AG10803 (cell line): Measurements from ENCODE around the gene ILKAP.
A peak's percentile ranks its signal among the peaks of the same experiment; 100 is the strongest.

ENCODE experiments used
- DNase-seq: peaks from one replicate; pipeline ENCODE4 v3.0.0; 2010; ENCODE audit warnings: low read depth
- H3K4me3 ChIP-seq: 2 replicates; pipeline ENCODE4 v1.5.1; 2011; ENCODE audit warnings: mild to moderate bottlenecking, low read length, control low read depth
- CTCF ChIP-seq: conservative IDR thresholded peaks from 2 replicates; pipeline ENCODE4 v1.5.1; 2011; ENCODE audit warnings: mild to moderate bottlenecking, low read length, control low read depth, inconsistent platforms

ILKAP gene

GRCh38 chr2:238154570-238154969 lies 48.9 kb downstream of the ILKAP start:
- no peak for DNase-seq
- TF ChIP-seq CTCF = no peak
- H3K4me3 ChIP-seq = no peak overlapping the region

DNA sequence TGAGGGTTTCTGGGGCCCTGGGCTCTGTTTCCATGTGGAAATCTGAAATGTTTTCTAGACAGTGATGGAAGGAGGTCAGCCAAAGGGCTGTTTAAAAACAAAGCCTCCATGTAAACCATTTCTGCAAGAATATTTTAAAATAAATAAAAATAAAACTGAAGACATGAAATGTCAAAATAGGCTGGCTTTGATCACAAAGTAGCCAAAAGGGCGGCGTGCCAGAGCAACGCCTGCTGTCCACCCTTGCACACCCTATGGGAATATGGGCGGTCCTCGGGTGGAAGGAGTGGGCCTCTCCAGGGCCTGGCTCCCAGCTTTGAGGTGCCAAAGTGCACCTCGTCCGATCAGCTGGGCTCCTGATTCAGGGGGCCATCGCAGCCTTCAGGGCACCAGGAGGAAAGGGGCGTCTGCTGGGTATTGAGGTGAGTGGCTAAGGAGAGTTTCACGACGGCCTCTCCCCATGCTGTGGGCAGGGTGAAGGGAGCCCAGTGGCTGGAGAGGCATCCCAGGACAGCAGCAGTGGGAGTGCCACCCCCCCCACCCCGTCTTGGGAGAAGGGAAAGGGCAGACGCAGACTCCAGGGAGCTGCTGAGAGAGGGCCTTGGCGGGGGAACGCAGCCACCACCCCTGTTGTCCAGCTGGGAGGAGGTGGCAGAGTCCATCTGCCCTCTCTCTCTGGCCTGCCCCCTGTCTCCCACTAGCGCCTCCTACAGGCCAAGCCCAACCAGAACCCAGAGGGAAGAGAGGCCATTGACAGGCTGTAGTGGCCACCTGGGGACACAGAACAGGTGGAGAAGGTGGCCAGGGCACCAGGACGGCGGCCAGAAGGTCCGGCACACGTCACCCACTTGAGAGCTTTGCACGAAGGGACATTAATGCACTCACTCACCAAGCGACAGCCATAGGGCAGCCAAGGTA lies 50.5 kb downstream of the ILKAP start:
- H3K4me3 ChIP-seq = no peak overlapping the region
- no peak for DNase-seq
- TF ChIP-seq CTCF = peak; percentile 14; the same call in 1 of the 2 replicates

- H3K4me3 ChIP-seq = no peak overlapping the region
- no peak for DNase-seq
These were observed 51.8 kb downstream of the ILKAP start for GRCh38 chr2:238151628-238152235.

DNA sequence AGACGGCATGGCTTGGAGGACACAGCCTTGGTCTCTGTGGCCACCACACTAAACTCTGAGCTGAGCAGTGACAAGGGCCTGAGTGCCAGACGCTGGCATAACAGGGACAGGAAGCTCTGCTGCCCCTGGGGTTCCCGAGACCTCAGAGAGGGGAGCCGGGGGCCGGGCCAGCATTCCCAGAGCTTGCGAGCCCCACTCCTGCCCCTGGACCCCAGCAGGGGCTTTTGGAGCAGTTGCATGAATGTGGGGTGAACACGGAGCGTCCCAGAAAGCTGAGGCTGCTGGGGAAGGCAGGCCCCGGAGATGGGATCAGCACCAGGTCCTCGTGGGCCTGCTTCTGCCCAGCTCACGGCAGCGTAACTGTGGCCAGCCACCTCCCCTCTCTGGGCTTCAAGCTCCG lies 52.3 kb downstream of the ILKAP start:
- H3K4me3 ChIP-seq = no peak overlapping the region
- DNase-seq = no peak
- TF ChIP-seq CTCF = no peak

More at GRCh38 chr2:238151628-238152235, 51.8 kb downstream of the ILKAP start:
- TF ChIP-seq CTCF = no peak

GRCh38 chr2:238150686-238151085 lies 52.8 kb downstream of the ILKAP start:
- H3K4me3 ChIP-seq = no peak overlapping the region
- TF ChIP-seq CTCF = no peak
- DNase-seq = no peak

GRCh38 chr2:238149841-238150572 lies 53.5 kb downstream of the ILKAP start:
- no peak overlapping the region for H3K4me3 ChIP-seq
- TF ChIP-seq CTCF = no peak
- no peak for DNase-seq
